Erythroblast (primary cell): ENCODE data around the gene WFDC5.

Experiments used
- DNase-seq, 2 experiments: peaks; one replicate each; lab custom pipeline; 2025; lab: John Stamatoyannopoulos, UW
- GATA1 ChIP-seq: IDR thresholded peaks from 2 replicates; pipeline ENCODE4 v1.6.1; 2011; ENCODE audit warnings: low read depth, mild to moderate bottlenecking, control low read depth, low read length, moderate library complexity
- POLR2A ChIP-seq: IDR thresholded peaks from 2 replicates; pipeline ENCODE4 v1.6.1; 2011; ENCODE audit warnings: mild to moderate bottlenecking, low read length

The WFDC5 gene

DNA sequence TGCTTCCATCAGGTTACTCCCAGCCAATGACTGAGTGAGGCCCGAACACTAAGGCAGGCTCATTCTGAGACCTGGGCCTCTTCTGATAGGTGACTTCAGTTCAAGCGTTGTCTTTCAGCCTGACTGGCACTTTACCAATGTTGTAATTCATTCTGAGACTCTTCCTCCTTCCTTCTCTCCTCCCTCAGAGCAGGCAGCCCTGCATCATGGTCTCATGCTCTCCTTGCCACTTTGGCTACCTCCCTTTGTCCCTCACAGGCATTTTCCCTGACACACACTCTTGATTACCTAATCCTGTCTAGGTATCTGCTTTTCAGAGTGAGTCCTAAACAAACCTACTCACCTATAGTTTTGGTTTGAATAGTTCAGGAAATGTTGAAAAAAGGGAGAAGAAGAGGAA, 21.9 kb upstream of the WFDC5 start:
- DNase-seq, result no peak
- TF ChIP-seq POLR2A (no peak), GATA1 (no peak)

DNA sequence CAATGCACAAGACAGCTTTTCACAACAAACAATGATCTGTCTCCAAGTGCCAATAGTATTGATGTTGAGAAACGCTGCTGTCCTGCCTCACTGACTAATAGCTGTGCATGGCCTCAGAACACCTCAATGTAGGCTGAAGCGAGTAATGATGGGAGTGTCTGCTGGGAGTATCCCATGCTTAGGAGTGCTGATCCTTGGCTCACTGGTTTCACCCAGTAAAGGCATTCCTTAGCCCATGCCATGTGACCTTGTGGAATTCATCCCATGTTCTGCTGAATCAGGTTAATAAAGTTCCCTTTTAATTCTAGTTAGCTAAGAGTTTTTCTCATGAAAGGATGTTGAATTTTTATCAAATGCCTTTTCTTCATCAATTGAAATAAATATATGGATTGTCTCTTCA, 13.1 kb upstream of the WFDC5 start:
- DNase-seq, result no peak
- TF ChIP-seq POLR2A, result no peak
- no peak for TF ChIP-seq GATA1

GRCh38 chr20:45124365-45124764, 9.4 kb upstream of the WFDC5 start, which contains the start of gene WFDC12:
WFDC12 (minus strand) TSS chr20:45124465; CDS start chr20:45124447, 18 bp downstream.
- TF ChIP-seq GATA1 (no peak), POLR2A (no peak)

GRCh38 chr20:45121388-45121787, 6.4 kb upstream of the WFDC5 start:
- TF ChIP-seq GATA1, result no peak
- no peak for TF ChIP-seq POLR2A
- no peak for DNase-seq

More at GRCh38 chr20:45124365-45124764, 9.4 kb upstream of the WFDC5 start, which contains the start of gene WFDC12:
- DNase-seq, result no peak

DNA sequence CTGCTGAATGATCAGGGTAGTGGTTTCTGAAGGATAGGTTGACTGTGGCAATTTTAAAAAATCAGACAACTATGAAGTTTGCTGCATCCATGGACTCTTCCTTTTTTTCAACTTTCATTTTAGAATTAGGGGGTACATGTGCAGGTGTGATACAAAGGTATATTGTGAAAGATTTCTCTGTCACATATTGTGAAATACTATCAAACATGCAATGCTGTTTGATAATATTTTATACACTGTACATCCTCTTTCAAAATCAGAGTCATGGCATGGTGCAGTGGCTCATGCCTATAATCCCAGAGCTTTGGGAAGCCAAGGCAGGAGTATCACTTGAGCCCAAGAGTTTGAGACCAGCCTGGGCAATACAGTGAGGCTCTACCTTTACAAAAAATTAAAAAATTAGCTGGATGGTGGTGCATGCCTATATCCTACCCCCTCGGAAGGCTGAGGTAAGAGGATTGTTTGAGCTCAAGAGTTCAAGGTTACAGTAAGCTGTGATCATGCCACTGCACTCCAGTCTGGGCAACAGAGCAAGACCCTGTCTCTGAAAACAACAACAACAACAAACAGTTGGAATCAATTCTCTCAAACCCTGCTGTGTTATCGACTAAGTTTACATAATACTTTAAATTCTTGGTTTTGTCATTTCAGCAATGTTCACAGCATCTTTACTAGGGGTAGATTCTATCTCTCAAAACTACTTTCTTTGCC, 4.7 kb upstream of the WFDC5 start:
- no peak for DNase-seq
- TF ChIP-seq GATA1 (no peak), POLR2A (no peak)

- DNase-seq, result no peak
- TF ChIP-seq POLR2A, result no peak
- TF ChIP-seq GATA1, result no peak
Observed at GRCh38 chr20:45118028-45118427, 3.1 kb upstream of the WFDC5 start.

- DNase-seq, result no peak
- no peak for TF ChIP-seq GATA1
Observed at GRCh38 chr20:45117581-45117980, 2.6 kb upstream of the WFDC5 start.

GRCh38 chr20:45115829-45116228, 855 bp upstream of the WFDC5 start:
- no peak for DNase-seq
- TF ChIP-seq POLR2A, result no peak
- no peak for TF ChIP-seq GATA1

DNA sequence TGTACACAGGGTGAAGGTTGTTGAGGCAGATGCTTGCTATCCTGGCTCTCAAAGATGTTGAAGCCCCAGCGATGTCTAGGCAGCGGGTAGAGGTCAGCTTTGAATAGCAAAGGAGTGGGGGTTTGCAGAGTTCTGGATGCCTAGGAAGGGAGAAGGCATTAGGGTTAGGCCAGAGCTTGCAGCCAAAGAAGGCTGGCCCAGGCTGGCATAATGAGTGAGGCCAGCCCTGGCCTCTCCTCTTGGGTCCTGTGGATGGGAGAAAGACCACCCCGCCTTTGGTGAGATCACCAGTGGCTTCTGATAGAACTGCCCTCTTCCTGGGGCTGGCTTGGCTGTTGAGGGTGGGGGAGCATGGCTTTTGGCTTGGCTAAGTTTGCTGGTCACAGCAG, 406 bp upstream of the WFDC5 start:
- TF ChIP-seq POLR2A, result no peak
- no peak for TF ChIP-seq GATA1

DNA sequence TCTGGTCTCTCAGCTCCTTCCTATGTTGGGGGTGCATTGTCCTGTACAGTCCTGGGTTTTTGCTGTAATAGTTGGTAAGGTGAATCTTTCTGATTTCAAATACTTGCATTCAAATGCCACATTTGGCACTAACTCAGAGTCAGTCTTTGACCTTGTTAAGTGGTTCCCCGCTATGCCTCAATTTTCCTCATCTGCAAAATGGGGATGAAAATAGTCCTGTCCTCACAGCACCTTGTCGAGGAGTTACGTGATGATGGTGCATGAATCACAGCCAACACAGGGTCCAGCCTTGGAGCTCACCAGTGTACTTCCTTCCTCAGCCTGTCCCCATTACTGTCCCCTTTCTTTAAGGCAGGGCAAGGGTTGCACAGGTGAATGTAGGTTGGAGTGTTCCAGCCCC, 1.1 kb downstream of the WFDC5 start:
- no peak for TF ChIP-seq GATA1
- TF ChIP-seq POLR2A, result no peak
- no peak for DNase-seq

More for the DNA sequence above, 406 bp upstream of the WFDC5 start:
- DNase-seq, result no peak

- DNase-seq, result no peak
- TF ChIP-seq GATA1, result no peak
- no peak for TF ChIP-seq POLR2A
Observed at GRCh38 chr20:45112754-45113153, 2.2 kb downstream of the WFDC5 start.

GRCh38 chr20:45111799-45112471, 3.0 kb downstream of the WFDC5 start:
- DNase-seq, result peak; percentile 9 to 35
- no peak for TF ChIP-seq POLR2A

DNA sequence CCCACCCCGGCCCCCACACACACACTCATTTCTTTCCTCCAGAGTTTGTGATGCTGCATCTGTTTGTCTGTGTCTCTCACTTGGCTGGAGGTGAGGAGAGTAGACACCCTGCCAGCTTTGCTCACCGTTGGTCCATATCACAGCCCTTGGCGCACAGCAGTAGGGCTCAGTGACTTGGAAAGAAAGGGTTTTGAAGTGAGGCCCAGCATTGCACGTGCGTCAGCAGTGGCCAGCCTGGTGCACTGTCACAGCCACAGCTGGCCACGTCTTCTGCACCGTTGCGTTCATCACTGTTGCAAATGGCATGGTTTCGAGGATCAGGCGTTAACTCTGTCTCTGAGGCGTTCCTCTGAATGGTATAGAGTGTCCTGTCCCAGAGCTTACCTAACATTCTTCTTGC, 3.7 kb downstream of the WFDC5 start:
- DNase-seq, result no peak
- TF ChIP-seq POLR2A, result no peak
- TF ChIP-seq GATA1, result no peak

DNA sequence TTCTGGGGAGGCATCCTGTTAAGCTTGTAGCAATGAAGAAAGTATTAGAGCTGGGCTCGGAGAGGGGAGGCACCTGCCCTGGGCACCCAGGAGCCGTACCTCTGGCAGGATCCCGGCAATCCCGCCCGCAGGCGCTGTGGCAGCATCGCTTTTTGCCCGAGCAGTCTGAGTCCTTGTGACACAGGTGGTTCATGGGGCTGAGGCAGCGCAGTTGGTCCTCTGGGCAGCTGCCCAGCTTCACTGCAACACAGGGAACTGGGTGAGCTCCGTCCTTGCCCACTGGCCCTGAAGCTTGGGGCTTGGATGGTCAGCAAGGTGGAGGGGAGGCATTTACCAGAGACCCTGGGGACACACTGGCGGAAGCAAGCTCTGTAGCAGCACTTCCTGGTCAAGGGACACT, 4.7 kb downstream of the WFDC5 start:
- TF ChIP-seq POLR2A, result no peak
- no peak for TF ChIP-seq GATA1
- DNase-seq, result no peak
